Esophagus squamous epithelium (tissue), 5 donors: ENCODE data around the gene SLIT1. TPM values are rescaled to one million over a fixed set of nuclear protein-coding genes. Genes with fewer than 3 reads are reported as not detected.

Experiments used
- DNase-seq: peaks from one replicate; lab custom pipeline; 2025; lab: John Stamatoyannopoulos, UW
- H3K27ac ChIP-seq, 4 donors: fragments of 200-600 bp; sonication (generic); one replicate each; pipeline ENCODE4 v1.5.1; 2016 to 2019; ENCODE audit warnings: mild to moderate bottlenecking in 1 of 4
- H3K27me3 ChIP-seq, 4 donors: fragments of 200-600 bp; sonication (generic); 1 replicate in 3 of 4; 2 replicates in 1 of 4; pipeline versions ENCODE4 v1.5.1 to v1.6.0; 2017 to 2021; ENCODE audit warnings: antibody characterized with exemption in 1 of 4
- H3K36me3 ChIP-seq, 3 donors: fragments of 200-600 bp; sonication (generic); one replicate each; pipeline ENCODE4 v1.5.1; 2016 to 2019
- H3K4me1 ChIP-seq, 3 donors: fragments of 200-600 bp; sonication (generic); one replicate each; pipeline ENCODE4 v1.5.1; 2017 to 2019
- H3K4me3 ChIP-seq, 4 donors: fragments of 200-600 bp; sonication (generic); 1 replicate in 3 of 4; 2 replicates in 1 of 4; pipeline ENCODE4 v1.5.1; 2016 to 2019; ENCODE audit warnings: mild to moderate bottlenecking in 2 of 4, moderate library complexity in 1 of 4
- H3K9me3 ChIP-seq, 3 donors: fragments of 200-600 bp; sonication (generic); one replicate each; pipeline ENCODE4 v1.5.1; 2016 to 2019
- POLR2A ChIP-seq, 4 donors: fragments of 450-650 bp; IDR thresholded peaks; one replicate each; pipeline ENCODE4 v1.6.1; 2017; ENCODE audit warnings: antibody characterized with exemption in 4 of 4, mild to moderate bottlenecking in 4 of 4, moderate library complexity in 3 of 4
- WGBS, 2 donors: methylation state at CpG; one replicate each; pipeline ENCODE4 v1.1.5; 2018; 5-methylcytosine and 5-hydroxymethylcytosine counted together
- intact Hi-C: fragments of 100-400 bp; cut with DNase I; formaldehyde crosslinking; loops from one replicate; pipeline ENCODE4 v1.15.0; 2022
- total RNA-seq, 4 donors: library from RNA; depleted of rRNA; stranded (reverse); fragments of >200 nt; gene quantifications; one replicate each; pipeline ENCODE4 v1.1.0, GENCODE V29; 2016
- TF ChIP-seq, protein P1 (sequence below), 6 experiments: fragments of 450-650 bp in 4 of 6; fragments of 200-600 bp in 2 of 6; sonication (generic) in 2 of 6; IDR thresholded peaks; one replicate each; pipeline ENCODE4 v1.5.1; 2016 to 2019; ENCODE audit warnings: antibody characterized with exemption in 6 of 6, mild to moderate bottlenecking in 4 of 6, moderate library complexity in 4 of 6
- donor health status: DM: yes; HTN: yes; CAD: no.

The SLIT1 gene
- total RNA-seq, 4 donors from 2014 or later: not detected

DNA sequence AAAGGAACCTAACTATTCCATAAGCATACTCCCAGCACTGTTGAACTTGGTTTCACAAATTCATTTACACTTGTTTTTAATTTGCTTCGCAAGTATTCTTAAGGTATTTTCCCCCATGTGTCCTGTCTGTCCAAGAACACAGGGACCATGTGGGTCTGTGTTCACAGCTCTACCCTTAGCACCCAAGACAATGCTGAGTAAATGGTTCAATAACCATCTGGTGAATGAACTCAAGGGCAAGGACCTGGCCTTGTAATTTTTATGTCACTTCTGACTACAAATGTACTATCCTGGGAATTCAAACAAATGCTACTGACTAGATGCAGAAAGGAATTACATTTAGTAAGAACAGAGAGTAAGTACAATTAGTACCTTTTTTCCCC is 43.0 kb upstream of the SLIT1 start:
- intact Hi-C loops: no loop called here
- DNase-seq: no peak
- no peaks in the 10 kb centered on the region for H3K27me3 ChIP-seq
- H3K9me3 ChIP-seq: no peaks in the 10 kb centered on the region
- TF ChIP-seq, protein P1, sequence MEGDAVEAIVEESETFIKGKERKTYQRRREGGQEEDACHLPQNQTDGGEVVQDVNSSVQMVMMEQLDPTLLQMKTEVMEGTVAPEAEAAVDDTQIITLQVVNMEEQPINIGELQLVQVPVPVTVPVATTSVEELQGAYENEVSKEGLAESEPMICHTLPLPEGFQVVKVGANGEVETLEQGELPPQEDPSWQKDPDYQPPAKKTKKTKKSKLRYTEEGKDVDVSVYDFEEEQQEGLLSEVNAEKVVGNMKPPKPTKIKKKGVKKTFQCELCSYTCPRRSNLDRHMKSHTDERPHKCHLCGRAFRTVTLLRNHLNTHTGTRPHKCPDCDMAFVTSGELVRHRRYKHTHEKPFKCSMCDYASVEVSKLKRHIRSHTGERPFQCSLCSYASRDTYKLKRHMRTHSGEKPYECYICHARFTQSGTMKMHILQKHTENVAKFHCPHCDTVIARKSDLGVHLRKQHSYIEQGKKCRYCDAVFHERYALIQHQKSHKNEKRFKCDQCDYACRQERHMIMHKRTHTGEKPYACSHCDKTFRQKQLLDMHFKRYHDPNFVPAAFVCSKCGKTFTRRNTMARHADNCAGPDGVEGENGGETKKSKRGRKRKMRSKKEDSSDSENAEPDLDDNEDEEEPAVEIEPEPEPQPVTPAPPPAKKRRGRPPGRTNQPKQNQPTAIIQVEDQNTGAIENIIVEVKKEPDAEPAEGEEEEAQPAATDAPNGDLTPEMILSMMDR (IDR thresholded peaks at IDR 0.05): no peak
- TF ChIP-seq POLR2A (IDR thresholded peaks at IDR 0.05): no peak
- H3K4me1 ChIP-seq: no peaks in the 10 kb centered on the region
- 95 to 100% methylated on average over 1 of the region's 1 CpG for WGBS, 2 donors
- H3K36me3 ChIP-seq: peaks cover 0 to 76% (median 3%) of the 10 kb centered on the region in 3 donors
- no peak overlapping the region for H3K27ac ChIP-seq
- no peak overlapping the region for H3K4me3 ChIP-seq

DNA sequence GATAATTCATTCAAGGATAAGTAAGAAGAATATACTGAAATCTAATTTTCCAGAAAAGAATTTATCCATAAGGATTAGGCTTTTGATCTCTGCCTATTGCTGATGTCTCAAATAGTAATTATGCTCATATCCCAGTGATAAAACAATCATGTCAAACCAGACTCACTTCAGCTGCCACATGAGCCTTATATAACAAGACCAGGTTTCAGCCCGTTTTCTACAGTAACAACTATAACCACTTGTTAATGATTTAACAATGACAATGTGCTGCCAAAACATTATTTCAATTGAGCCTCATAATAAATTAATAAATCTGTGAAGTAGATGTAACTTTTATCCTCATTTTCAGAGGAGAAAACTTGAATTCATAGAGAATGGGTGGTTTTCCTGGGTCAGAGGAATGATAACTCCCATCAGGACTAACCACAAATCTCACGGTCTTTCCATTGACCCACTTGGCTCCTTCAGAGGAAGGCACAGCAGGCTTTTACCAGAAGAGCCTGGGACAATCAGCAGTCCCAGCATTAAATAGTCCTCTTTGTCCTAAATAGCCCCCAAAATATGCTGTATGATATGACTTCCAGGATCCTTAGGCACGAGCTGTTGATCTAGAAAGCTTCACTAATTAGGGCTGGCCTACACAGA is 42.5 kb upstream of the SLIT1 start:
- TF ChIP-seq, protein P1 (IDR thresholded peaks at IDR 0.05): no peak
- no peak for TF ChIP-seq POLR2A (IDR thresholded peaks at IDR 0.05)
- Histone ChIP-seq H3K4me1 (no peaks in the 10 kb centered on the region), H3K27me3 (no peaks in the 10 kb centered on the region), H3K4me3 (no peak overlapping the region), H3K9me3 (no peaks in the 10 kb centered on the region), H3K36me3 (peaks cover 0 to 75% (median 3%) of the 10 kb centered on the region in 3 donors), H3K27ac (no peak overlapping the region)
- 80 to 82% methylated on average over 3 of the region's 3 CpGs for WGBS, 2 donors
- DNase-seq: no peak
- intact Hi-C loops: no loop called here

DNA sequence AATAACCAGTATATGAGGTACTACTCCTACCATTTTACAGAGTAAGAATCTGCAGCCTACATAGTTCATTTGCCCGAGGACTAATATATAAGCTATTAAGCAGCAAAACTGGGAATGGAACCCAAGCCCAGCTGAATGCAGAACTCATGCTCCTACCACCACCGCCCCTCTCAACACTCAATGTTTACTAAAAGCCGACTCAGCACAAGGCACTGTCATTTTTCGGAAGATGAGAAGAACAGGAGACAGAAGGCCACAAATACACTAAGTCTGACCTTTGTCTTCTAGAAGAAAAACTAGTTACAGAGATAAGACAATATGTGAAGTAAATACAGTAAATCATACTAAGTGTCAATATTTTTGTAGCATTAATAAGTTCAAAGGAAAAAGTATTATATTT is 40.6 kb upstream of the SLIT1 start:
- no peak for TF ChIP-seq POLR2A (IDR thresholded peaks at IDR 0.05)
- TF ChIP-seq, protein P1 (IDR thresholded peaks at IDR 0.05): no peak
- no peak overlapping the region for H3K4me3 ChIP-seq
- H3K27me3 ChIP-seq: no peaks in the 10 kb centered on the region
- H3K9me3 ChIP-seq: no peaks in the 10 kb centered on the region
- intact Hi-C loops: no loop called here
- no peaks in the 10 kb centered on the region for H3K4me1 ChIP-seq
- no peak overlapping the region for H3K27ac ChIP-seq
- DNase-seq: no peak
- peaks cover 0 to 80% (median 3%) of the 10 kb centered on the region in 3 donors for H3K36me3 ChIP-seq
- 73 to 92% methylated on average over 4 of the region's 4 CpGs for WGBS, 2 donors

DNA sequence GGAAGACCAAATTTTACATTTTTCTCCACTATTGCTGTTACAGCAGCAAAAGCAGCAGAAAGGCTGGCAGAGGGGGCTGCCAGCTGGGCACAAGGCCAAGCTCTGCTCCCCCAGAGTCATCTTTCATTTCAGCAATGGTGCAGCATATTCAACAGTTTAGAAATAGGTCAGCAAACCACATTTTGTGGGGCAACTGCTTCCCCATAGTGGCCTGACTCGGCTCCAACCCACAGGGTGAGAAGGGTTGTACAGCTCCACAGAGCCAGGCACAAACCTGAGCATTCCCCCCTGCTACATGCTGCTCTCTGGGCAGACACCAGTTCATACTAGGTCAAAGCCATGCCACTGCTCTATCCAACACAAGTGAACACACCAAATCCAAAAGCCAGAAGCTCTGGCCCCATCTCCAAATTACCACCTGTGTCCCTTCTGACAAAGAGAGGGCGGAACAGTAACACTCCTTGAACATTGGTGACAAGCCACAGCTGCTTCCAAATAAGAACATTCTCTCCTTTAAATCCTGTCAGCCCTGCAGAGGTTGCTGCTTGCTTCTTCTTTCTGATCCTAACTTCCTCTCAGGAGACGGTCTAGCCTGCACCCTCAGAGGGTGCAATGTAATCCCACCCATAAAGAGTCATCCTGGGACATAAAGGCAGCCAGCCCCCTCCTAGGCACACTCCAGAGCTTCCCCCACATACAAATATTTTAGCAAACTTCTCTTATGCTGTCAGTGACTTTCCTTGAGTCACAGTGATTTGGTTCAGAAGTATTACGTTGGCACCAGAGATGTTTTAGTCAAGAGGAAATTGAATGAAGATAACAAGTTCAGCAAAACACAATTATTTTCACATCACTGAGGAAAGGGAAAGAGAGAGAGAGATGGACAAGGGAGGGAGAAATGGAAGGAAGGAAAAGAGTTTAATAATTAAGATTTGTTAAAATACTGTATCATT is 39.0 kb upstream of the SLIT1 start:
- H3K27me3 ChIP-seq: no peaks in the 10 kb centered on the region
- no peak overlapping the region for H3K4me3 ChIP-seq
- peaks cover 0 to 82% (median 3%) of the 10 kb centered on the region in 3 donors for H3K36me3 ChIP-seq
- DNase-seq: no peak
- no peaks in the 10 kb centered on the region for H3K9me3 ChIP-seq
- intact Hi-C loops: no loop called here
- H3K27ac ChIP-seq: no peak overlapping the region
- 64 to 77% methylated on average over 4 of the region's 4 CpGs for WGBS, 2 donors
- no peaks in the 10 kb centered on the region for H3K4me1 ChIP-seq
- TF ChIP-seq, protein P1 (IDR thresholded peaks at IDR 0.05): no peak
- no peak for TF ChIP-seq POLR2A (IDR thresholded peaks at IDR 0.05)
